ENCODE measurements around the gene PRR33.

DNA sequence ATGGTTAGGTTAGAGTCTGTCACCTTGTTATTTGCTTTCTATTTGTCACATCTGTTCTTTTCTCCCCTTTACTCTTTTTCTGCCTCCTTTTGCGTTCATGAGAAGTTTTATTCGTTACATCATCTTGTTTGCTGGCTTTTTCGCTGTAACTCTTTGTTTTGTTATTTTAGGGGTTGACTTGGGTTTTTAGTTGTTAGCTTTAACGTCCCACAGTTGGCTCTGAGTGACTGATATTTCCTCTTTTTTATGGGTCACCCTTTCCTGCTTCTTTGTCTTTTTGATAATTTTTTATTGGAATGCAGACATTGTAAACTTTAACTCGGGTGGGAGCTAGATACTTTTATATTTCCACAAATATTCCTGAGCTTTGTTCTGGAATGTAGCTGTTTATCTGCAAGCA lies 14.5 kb upstream of the PRR33 start:
- TF ChIP-seq, protein P1, sequence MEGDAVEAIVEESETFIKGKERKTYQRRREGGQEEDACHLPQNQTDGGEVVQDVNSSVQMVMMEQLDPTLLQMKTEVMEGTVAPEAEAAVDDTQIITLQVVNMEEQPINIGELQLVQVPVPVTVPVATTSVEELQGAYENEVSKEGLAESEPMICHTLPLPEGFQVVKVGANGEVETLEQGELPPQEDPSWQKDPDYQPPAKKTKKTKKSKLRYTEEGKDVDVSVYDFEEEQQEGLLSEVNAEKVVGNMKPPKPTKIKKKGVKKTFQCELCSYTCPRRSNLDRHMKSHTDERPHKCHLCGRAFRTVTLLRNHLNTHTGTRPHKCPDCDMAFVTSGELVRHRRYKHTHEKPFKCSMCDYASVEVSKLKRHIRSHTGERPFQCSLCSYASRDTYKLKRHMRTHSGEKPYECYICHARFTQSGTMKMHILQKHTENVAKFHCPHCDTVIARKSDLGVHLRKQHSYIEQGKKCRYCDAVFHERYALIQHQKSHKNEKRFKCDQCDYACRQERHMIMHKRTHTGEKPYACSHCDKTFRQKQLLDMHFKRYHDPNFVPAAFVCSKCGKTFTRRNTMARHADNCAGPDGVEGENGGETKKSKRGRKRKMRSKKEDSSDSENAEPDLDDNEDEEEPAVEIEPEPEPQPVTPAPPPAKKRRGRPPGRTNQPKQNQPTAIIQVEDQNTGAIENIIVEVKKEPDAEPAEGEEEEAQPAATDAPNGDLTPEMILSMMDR (IDR thresholded peaks at IDR 0.05), result no peak
- TF ChIP-seq POLR2A (IDR thresholded peaks at IDR 0.05), result no peak
